GM21528 (cell line): Measurements from ENCODE around the gene CD70.
A peak's percentile ranks its signal among the peaks of the same experiment; 100 is the strongest.
"Not testable (repeated sequence)": the region's sequence is repeated elsewhere in the genome, so short reads cannot be mapped to it uniquely, and the experiment has no call there.

ENCODE experiments used
- ATAC-seq: cut with Tn5 transposase; IDR thresholded peaks from one replicate; pipeline ENCODE4 v1.9.1; 2021; ENCODE audit warnings: mild to moderate bottlenecking, moderate library complexity; ENCODE audit not compliant: unreplicated experiment, low FRiP score

The CD70 gene

GRCh38 chr19:6598254-6598892 is 7.4 kb upstream of the CD70 start:
- not testable (repeated sequence) for ATAC-seq

- not testable (repeated sequence) for ATAC-seq
These were observed 6.7 kb upstream of the CD70 start for GRCh38 chr19:6597471-6598253.

- no peak for ATAC-seq
These were observed 5.7 kb upstream of the CD70 start for GRCh38 chr19:6596621-6597020.

GRCh38 chr19:6593651-6594416 is 2.9 kb upstream of the CD70 start:
- no peak for ATAC-seq

- peak; percentile 5 for ATAC-seq
These were observed 608 bp downstream of the CD70 start for GRCh38 chr19:6590258-6590826.

- no peak for ATAC-seq
These were observed 1.2 kb downstream of the CD70 start for GRCh38 chr19:6589711-6590257.

- ATAC-seq: no peak
These were observed 2.2 kb downstream of the CD70 start for GRCh38 chr19:6588508-6589345.

GRCh38 chr19:6587998-6588507 is 2.9 kb downstream of the CD70 start:
- no peak for ATAC-seq

- no peak for ATAC-seq
These were observed 3.7 kb downstream of the CD70 start for GRCh38 chr19:6587093-6587820.

GRCh38 chr19:6586726-6587092 is 4.2 kb downstream of the CD70 start:
- no peak for ATAC-seq

- no peak for ATAC-seq
These were observed 4.9 kb downstream of the CD70 start for GRCh38 chr19:6586056-6586455.

- not testable (repeated sequence) for ATAC-seq
These were observed 8.2 kb downstream of the CD70 start for GRCh38 chr19:6582515-6583484.

- no peak for ATAC-seq
These were observed 10.6 kb downstream of the CD70 start for GRCh38 chr19:6580313-6580712.

- no peak for ATAC-seq
These were observed 11.3 kb downstream of the CD70 start for GRCh38 chr19:6579450-6580178.

GRCh38 chr19:6577476-6578125 is 13.3 kb downstream of the CD70 start:
- peak; percentile 78 for ATAC-seq

- ATAC-seq: peak; percentile 5
These were observed 14.0 kb downstream of the CD70 start for GRCh38 chr19:6576869-6577475.
